Right ventricle myocardium superior (tissue), 1 donor: ENCODE data around the gene ERGIC1. TPM values are rescaled to one million over a fixed set of nuclear protein-coding genes. Genes with fewer than 3 reads are reported as not detected.
"Not testable (repeated sequence)": the region's sequence is repeated elsewhere in the genome, so short reads cannot be mapped to it uniquely, and the experiment has no call there.

Experiments
- ATAC-seq: fragments of 200-7000 bp; cut with Tn5 transposase; one replicate; pipeline ENCODE4 v1.9.1; 2020; ENCODE audit warnings: mild to moderate bottlenecking; ENCODE audit not compliant: poor library complexity
- DNase-seq: peaks from one replicate; pipeline ENCODE4 v3.0.0-alpha.2; 2020
- intact Hi-C: fragments of 100-400 bp; cut with DNase I; formaldehyde crosslinking; loops from one replicate; pipeline ENCODE4 v1.11.2; 2022
- total RNA-seq: library from RNA; stranded (reverse); fragmentation: NEBNext Ultra II Directional; extraction: Animal tissue kit (Norgen Biotek cat#: 25700); gene quantifications from one replicate; pipeline ENCODE4 v1.2.1, GENCODE V29; 2021
- donor health status: DM: no; HTN: yes; CAD: no; lungs with severe emphysema.

ERGIC1 gene
- total RNA-seq, 1 donor from 2014 or later: 75.5 TPM

GRCh38 chr5:172798422-172799215, 35.4 kb upstream of the ERGIC1 start:
- ATAC-seq: no peak
- intact Hi-C loops: no loop called here
- DNase-seq: no peak

- ATAC-seq (no peak), DNase-seq (no peak)
- intact Hi-C loops: no loop called here
Observed at GRCh38 chr5:172799416-172799815, 34.6 kb upstream of the ERGIC1 start.

DNA sequence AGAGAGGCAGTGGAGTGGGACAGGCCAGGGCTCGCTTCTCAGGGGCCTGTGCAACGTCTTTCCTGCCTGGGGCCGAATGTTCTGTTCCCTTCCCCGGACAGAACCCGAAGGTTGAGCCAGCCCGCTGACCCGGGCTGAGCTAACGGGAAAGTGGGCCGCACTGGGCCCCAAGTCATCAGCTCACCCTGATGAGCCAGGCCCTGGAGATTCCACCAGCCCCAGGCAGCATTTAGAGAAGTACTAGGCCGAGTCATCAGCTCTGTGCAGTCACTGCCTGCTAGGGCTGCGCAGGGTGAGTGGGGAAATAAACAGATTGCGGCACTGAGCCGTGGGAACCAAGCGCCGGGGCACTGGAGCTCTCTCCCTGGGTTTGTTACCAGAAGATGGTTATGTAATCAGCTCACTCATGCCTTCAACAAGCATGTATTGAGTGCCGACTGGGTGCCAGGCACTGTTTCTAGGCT, 33.9 kb upstream of the ERGIC1 start:
- peak; percentile 42 for ATAC-seq
- intact Hi-C loops: no loop called here
- DNase-seq: peak; percentile 86

DNA sequence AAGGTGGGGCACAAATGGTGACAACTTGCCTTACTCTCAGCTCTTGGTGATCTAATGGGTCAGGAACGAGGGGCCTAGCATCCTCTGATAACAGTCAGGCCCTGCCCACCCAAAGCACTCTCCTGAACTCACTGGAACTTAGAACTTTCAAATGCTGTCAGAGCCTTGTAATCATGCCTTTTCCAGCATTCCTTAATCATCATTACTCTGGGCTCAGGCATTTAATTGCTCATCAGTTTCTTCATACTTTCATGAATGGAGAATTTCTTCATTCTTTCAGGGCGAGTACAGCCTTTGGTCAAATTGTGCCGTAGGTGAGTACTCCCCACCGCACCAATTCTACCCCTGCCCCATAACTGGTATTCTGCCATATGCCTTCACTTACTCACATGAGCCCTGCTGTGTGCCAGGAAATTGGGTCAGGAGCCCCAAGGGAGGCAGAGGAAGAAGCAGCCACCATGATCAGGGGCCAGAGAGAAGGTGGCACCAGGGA, 32.8 kb upstream of the ERGIC1 start:
- ATAC-seq: no peak
- no peak for DNase-seq
- intact Hi-C loops: no loop called here

DNA sequence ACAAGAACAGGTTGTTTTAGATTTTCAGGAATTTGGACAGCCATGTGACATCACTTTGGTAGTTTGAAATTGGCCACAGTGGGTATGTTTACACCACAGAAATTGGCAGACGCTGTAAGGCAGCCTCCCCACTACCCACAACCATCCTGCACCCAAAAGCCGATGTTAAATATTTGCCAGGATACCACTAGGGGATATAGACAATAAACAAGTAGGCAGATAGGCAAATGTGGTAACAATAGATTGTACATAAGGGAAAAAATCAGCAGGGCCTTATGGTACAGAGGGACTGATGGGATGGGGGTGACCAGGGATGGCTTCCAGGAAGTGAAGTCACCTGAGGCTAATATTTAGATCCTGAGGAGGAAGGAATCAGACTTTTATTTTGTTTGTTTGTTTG, 31.9 kb upstream of the ERGIC1 start:
- intact Hi-C loops: no loop called here
- no peak for ATAC-seq
- no peak for DNase-seq

- intact Hi-C loops: no loop called here
Observed at GRCh38 chr5:172802567-172803176, 31.4 kb upstream of the ERGIC1 start.

GRCh38 chr5:172805018-172805683, 28.9 kb upstream of the ERGIC1 start:
- ATAC-seq: no peak
- intact Hi-C loops: no loop called here
- no peak for DNase-seq

More at GRCh38 chr5:172802567-172803176, 31.4 kb upstream of the ERGIC1 start:
- no peak for DNase-seq
- no peak for ATAC-seq

GRCh38 chr5:172805736-172806255, 28.3 kb upstream of the ERGIC1 start:
- intact Hi-C loops: no loop called here
- ATAC-seq: no peak
- DNase-seq: peak; percentile 56

DNA sequence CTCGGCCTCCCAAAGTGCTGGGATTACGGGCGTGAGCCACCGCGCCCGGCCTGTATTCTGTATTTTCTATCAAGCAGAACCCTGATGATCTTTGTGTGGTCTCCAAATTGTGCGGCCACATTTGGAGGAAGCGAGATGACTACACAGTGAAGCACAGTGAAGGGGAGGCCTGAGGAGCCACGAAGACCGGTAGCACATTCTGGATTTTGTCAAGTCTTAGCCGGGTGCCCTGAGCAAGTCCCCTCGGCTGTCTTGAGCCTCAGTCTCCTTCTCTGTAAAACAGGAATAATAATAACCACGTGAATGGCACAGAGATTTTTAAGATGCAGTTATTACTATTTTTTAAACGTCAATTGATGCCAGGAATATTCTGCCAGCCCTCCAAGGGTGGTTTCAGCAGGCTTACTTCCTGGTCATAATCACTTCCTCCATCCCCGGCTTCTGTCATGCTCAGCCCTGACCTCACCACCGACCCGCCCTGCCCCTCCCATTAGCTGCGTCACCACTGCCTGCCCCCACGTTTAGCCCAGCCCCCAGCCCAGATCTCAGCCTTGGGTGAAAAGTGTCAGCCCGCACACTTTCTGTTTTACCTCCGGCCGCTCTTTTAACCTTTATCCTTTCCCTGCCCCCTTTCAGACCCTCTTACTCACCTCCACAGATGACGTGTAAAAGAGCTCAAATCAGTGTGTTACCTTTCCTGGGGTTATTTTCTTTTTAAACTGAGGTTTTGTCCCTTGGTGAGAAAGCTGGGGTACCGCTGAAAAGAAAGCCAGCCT, 27.0 kb upstream of the ERGIC1 start:
- peak; percentile 92 for DNase-seq
- intact Hi-C loops: no loop called here
- peak; percentile 96 for ATAC-seq

- DNase-seq: no peak
- intact Hi-C loops: no loop called here
- ATAC-seq: no peak
Observed at GRCh38 chr5:172807766-172808311, 26.2 kb upstream of the ERGIC1 start.

DNA sequence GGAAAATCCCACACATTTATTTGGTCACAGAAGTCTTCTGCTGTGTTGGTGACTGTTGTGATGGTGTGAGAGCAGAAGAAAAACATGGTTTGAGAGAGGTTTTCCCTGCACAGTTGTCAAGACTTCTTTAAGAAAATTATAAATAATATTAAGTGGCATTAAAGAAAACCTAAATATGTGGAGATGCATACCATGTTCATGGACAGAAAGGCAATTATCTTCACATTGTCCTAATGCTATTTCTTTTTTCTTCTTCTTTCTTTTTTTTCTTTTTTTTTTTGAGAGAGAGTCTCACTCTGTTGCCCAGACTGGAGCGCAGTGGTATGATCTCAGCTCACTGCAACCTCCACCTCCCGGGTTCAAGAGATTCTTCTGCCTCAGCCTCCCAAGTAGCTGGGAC, 24.3 kb upstream of the ERGIC1 start:
- intact Hi-C loops: no loop called here
- DNase-seq (no peak), ATAC-seq (no peak)

GRCh38 chr5:172810996-172811395, 23.1 kb upstream of the ERGIC1 start:
- DNase-seq, intact Hi-C loops, ATAC-seq: not testable (repeated sequence)

DNA sequence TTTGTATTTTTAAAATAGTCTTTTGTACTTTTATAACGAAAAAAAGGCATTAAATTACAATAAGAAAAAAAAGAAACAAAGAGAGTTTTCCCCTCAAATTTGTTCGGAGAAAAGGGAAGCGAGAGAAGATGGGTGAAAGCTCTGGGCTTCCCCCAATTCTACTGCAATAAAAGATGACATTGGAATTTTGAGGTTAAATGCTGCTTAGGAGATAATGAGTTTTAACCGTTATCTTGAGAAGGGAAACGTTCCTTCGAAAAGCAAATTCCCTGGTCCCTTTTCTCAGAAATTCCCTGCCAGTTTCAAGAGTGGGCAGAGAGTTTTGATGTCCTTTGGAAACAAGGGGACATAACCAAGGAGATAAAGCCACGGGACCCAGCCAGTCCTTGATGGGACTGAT, 18.4 kb upstream of the ERGIC1 start:
- intact Hi-C loops: no loop called here
- ATAC-seq (no peak), DNase-seq (no peak)

GRCh38 chr5:172816925-172817562, 17.0 kb upstream of the ERGIC1 start:
- intact Hi-C loops: no loop called here
- DNase-seq (no peak), ATAC-seq (no peak)

DNA sequence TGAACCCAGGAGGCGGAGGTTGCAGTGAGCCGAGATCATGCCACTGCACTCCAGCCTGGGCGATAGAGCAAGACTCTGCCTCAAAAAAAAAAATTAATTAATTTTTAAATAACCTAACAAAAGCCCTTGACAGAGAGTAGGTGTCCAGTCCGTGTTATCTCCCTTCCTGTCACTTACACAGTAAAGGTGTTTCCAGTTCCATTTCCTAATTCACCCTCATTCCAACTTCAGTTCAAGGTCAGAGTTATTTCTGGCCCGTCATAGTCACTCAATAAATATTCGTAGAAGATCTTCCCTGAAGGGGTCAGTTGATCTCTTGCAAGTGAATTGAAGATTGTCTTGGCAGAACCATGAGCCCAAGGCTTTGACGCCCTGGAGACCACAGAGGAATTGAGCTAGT, 16.4 kb upstream of the ERGIC1 start:
- intact Hi-C loops: no loop called here
- DNase-seq (no peak), ATAC-seq (no peak)

GRCh38 chr5:172818081-172818480, 16.0 kb upstream of the ERGIC1 start:
- ATAC-seq (no peak), DNase-seq (no peak)
- intact Hi-C loops: no loop called here

GRCh38 chr5:172819569-172819968, 14.5 kb upstream of the ERGIC1 start:
- DNase-seq (no peak), ATAC-seq (no peak)
- intact Hi-C loops: no loop called here
